ENCODE data around the gene MEMO1.
"Not testable (repeated sequence)": the region's sequence is repeated elsewhere in the genome, so short reads cannot be mapped to it uniquely, and the experiment has no call there.

The MEMO1 gene

DNA sequence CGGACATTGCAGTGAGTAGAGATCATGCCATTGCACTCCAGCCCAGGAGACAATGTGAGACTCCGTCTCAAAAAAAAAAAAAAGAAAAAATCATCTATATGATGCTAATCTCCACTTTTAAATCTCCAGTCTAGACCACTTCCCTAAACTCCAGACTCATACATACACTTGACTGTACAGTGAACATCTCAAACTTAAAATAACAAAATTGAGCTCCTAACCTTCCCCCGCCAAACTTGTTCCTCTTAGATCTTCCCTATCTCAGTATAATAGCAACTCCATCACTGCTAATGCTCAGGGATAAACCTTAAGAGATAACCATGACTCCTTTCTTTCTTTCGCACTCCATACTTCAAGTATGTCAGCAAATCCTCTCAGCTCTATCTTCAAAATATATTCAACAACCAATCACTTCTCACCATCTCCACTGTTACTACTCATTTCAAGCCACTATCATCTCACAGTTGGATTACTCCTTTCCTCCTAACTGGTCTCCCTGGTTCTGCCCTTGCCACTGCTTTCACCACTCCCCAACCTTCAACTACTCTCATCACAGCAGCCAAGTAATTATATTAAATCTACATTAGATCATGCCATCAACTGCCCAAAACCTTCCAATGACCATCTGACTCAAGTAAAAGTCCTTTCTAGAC, 12.0 kb downstream of the MEMO1 start:
- DNase-seq (ENCODE audit: low spot score): no peak

GRCh38 chr2:31997653-31998052, 13.2 kb downstream of the MEMO1 start:
- DNase-seq (ENCODE audit: low spot score): no peak

DNA sequence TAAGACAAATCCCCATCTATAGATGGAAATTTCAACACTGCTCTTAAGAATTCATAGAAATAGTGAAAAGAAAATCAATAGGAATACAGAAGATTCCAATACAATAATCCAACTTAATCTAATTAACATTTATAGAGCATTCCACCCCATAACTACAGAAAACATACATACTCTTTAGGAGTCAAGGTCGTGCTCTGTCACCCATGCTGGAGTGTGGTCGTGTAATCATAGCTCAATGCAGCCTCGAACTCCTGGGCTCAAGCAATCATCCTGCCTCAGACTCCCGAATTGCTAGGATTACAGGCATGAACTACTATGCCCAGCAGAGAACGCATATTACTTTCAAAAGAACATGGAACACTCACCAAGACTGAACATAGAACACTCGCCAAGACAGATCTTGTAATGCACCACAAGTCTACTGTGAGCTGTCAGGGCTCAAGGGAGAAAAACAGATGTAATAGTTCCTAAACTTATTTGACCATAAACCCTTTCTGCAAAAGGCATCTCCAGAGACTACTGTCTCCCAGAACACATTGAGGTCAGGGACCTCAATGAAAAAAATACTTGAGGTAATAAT, 14.1 kb downstream of the MEMO1 start:
- no peak for DNase-seq (ENCODE audit: low spot score)

DNA sequence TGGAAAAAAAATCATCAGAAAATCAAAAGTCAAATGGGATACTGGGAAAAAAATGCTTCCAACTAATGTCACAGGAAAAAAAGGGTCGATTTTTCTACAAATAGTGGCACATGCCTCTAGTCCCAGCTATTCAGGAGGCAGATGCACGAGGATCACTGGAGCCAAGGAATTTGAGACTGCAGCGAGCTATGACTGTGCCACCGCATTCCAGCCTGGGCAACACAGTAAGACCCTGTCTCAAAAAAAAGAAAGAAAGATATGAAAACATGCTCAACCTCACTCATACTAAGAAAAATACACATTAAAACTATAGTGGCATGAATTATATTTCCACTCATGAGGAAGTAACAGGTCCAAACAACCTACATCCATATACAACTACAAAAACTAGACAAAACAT, 17.9 kb downstream of the MEMO1 start:
- DNase-seq (ENCODE audit: low spot score): no peak

- no peak for DNase-seq (ENCODE audit: low spot score)
Measured at GRCh38 chr2:31992025-31992579, 18.7 kb downstream of the MEMO1 start.

- no peak for DNase-seq (ENCODE audit: low spot score)
Measured at GRCh38 chr2:31989946-31990345, 20.9 kb downstream of the MEMO1 start.

DNA sequence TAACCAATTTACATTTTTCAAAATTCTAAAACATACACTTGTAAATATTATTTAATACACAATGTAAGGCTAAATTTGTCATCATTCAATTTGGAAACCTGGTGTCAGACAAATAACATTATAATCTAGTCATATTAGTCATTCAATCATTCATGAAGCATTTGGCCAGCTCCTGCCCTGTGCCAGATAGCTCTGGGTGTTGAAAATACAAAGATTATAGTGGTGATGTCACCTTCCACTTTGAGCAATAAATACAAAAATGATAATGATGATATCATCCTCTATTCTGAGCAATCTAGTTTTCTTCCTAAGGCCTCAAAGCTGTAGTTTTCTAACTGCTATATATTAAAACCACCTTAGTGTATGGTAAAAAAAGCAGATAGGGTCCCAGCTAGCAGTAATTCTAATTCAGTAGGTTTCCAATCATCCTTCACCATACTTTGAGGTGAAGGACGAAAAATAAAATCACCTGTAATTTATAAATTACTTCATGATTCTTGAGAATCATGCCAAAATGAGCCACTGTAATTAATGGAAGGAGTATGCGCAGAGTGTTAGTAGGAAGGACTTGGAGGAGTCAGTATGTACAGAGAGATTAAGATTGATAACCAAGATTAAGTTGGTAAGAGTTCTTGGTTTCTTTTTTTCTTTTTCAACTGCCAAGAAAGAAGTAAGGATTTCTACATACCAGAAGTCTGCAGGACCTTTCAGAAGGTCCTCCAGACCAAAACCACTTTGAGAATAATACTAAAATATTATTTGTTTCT, 23.2 kb downstream of the MEMO1 start:
- DNase-seq (ENCODE audit: low spot score): no peak

- no peak for DNase-seq (ENCODE audit: low spot score)
Measured at GRCh38 chr2:31986906-31987305, 23.9 kb downstream of the MEMO1 start.

- DNase-seq (ENCODE audit: low spot score): no peak
Measured at GRCh38 chr2:31983762-31984467, 26.9 kb downstream of the MEMO1 start.

GRCh38 chr2:31980674-31981356, 30.0 kb downstream of the MEMO1 start:
- DNase-seq (ENCODE audit: low spot score): no peak

GRCh38 chr2:31979956-31980355, 30.9 kb downstream of the MEMO1 start:
- DNase-seq (ENCODE audit: low spot score): no peak

- DNase-seq (ENCODE audit: low spot score): no peak
Measured at GRCh38 chr2:31979018-31979417, 31.8 kb downstream of the MEMO1 start.

DNA sequence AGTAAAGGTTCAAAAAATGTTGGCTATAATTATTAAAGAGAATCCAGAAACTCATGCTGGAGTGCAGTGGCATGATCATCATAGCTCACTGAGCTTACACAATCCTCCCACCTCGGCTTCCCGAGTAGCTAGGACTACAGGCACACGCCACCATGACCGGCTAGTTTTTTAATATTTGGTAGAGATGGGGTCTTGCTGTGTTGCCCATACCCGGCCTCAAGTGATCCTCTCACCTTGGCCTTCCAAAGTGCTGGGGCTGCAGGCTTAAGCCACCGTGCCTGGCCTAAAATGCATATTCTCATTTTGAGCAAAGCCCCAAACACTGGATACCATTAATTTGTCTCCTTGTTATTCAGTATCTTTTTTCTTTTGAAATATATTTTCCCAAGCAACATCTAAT, 32.4 kb downstream of the MEMO1 start:
- no peak for DNase-seq (ENCODE audit: low spot score)

DNA sequence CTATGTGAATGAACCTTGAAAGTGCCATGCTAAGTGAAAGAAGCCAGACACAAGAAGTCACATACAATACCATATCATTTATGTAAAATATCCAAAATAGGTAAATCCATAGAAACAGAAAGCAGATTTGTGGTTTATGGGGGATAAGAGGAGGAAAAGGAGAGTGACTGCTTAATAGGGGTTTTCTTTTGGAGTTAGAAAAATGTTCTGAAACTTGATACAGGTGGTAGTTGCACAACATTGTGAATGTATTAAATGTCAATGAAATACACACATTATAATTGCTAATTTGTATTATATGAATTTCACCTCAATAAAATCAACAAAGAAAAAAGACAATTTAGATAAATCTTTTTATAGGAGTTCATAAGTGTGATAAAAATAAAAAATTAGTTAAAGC, 37.1 kb downstream of the MEMO1 start:
- DNase-seq (ENCODE audit: low spot score): no peak

GRCh38 chr2:31972059-31972458, 38.7 kb downstream of the MEMO1 start:
- DNase-seq (ENCODE audit: low spot score): no peak

DNA sequence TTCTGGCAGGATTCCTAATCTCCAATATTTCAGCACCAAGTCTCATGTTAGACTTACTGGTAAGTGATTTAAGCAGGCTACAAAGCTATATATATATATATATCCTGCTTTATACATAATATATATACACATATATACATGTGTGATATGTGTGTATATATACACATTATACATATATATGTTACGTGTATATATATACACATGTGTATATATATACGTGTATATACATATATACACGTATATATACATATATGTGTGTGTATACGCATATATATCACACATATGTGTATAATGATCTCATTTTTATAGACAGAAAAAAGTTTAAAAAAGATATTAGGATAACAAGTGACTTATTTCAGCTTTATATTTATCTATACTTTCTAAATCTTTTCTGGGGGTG, 41.6 kb downstream of the MEMO1 start:
- DNase-seq (ENCODE audit: low spot score): no peak

DNA sequence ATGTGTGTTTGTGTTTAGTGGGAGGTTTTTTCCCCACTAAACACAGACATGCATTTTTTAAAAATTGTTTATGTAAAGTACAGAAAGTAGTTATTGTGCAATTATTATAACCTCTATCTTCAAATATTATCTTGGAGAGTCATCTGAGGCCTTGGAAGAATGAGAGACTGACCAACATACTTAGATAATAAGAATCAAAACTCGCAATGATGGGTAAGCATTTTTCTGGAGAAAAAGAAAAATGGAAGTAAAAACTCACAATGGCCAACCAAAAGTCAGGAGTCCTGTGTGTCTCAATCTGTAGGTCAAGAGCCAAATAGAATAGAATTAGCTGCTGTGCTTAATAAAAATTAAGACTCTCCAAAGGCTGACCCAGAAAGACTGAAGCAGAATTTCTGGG, 43.0 kb downstream of the MEMO1 start:
- DNase-seq (ENCODE audit: low spot score): no peak

- not testable (repeated sequence) for DNase-seq (ENCODE audit: low spot score)
Measured at GRCh38 chr2:31966402-31966801, 44.4 kb downstream of the MEMO1 start.

DNA sequence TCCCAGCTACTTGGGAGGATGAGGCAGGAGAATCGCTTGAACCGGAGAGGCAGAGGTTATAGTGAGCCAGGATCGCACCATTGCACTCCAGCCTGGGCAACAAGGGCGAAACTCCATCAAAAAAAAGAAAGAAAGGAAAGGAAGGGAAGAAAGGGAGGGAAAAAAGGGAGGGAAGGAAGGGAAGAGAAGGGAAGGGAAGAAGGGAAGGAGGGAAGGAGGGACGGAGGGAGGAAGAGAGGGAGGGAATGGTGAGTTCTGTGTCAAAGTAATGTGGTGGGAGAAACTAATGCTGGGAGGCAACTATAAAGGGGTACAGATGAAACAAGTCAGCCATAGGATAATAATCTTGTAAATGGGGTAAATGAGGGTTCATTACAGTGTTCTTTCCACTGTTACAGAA, 45.7 kb downstream of the MEMO1 start:
- DNase-seq (ENCODE audit: low spot score): no peak

- no peak for DNase-seq (ENCODE audit: low spot score)
Measured at GRCh38 chr2:31962757-31963361, 47.9 kb downstream of the MEMO1 start.

DNA sequence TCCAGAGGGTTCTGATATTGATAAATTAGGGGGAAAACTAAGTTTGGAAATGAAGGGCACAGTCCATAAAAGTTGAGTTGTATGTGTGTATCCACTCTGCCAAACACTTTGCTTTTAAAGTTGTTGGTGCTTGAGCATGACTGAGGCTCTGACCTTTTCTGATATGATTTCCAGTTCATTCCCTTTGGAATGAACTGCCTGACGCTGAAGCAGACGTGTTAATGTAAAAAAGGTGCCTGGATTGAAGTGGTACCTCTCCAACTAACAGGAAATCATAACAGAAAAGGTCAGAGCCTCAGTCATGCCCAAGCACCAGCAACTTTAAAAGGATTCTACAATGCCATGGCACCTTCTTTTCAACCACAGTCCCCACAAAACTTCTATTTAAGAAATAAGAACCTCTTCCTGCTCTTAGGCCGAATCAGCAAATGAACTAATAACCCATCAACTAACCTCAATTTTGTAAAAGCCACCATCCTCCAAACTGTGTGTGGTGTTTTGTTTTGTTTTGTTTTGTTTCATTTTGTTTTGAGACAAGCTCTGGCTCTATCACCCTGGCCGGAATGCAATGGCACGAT, 52.6 kb downstream of the MEMO1 start:
- no peak for DNase-seq (ENCODE audit: low spot score)
